AG08395 (cell line): ENCODE results near the gene ST3GAL3.

Source experiments
- DNase-seq: peaks from one replicate; pipeline ENCODE4 v3.0.0; 2012; ENCODE audit warnings: mixed read lengths, low spot score

The ST3GAL3 gene

GRCh38 chr1:43786960-43787359, 79.6 kb downstream of the ST3GAL3 start:
- peak; percentile 66 for DNase-seq

- no peak for DNase-seq
These were observed 82.5 kb downstream of the ST3GAL3 start for GRCh38 chr1:43789604-43790550.

GRCh38 chr1:43791243-43791642, 83.9 kb downstream of the ST3GAL3 start:
- no peak for DNase-seq

- peak; percentile 74 for DNase-seq
These were observed 88.8 kb downstream of the ST3GAL3 start for GRCh38 chr1:43796111-43796581.

GRCh38 chr1:43797891-43798290, 90.6 kb downstream of the ST3GAL3 start:
- DNase-seq, result no peak

GRCh38 chr1:43799656-43800635, 92.6 kb downstream of the ST3GAL3 start:
- peak; percentile 84 for DNase-seq

- no peak for DNase-seq
These were observed 93.4 kb downstream of the ST3GAL3 start for GRCh38 chr1:43800771-43801170.

GRCh38 chr1:43801203-43801602, 93.9 kb downstream of the ST3GAL3 start:
- DNase-seq, result no peak

GRCh38 chr1:43802356-43802980, 95.1 kb downstream of the ST3GAL3 start:
- no peak for DNase-seq

- no peak for DNase-seq
These were observed 95.8 kb downstream of the ST3GAL3 start for GRCh38 chr1:43803105-43803504.

GRCh38 chr1:43803646-43804045, 96.3 kb downstream of the ST3GAL3 start:
- no peak for DNase-seq

GRCh38 chr1:43804569-43804968, 97.2 kb downstream of the ST3GAL3 start:
- no peak for DNase-seq

GRCh38 chr1:43805340-43805739, 98.0 kb downstream of the ST3GAL3 start:
- DNase-seq, result no peak

- no peak for DNase-seq
These were observed 98.8 kb downstream of the ST3GAL3 start for GRCh38 chr1:43806183-43806582.

GRCh38 chr1:43809097-43809673, 101.8 kb downstream of the ST3GAL3 start:
- DNase-seq, result no peak

GRCh38 chr1:43812579-43812978, 105.2 kb downstream of the ST3GAL3 start:
- DNase-seq, result no peak

GRCh38 chr1:43814401-43814800, 107.1 kb downstream of the ST3GAL3 start:
- DNase-seq, result no peak

- DNase-seq, result no peak
These were observed 110.1 kb downstream of the ST3GAL3 start for GRCh38 chr1:43817304-43817939.

- no peak for DNase-seq
These were observed 111.4 kb downstream of the ST3GAL3 start for GRCh38 chr1:43818691-43819090.

GRCh38 chr1:43819357-43819756, 112.0 kb downstream of the ST3GAL3 start:
- DNase-seq, result no peak

GRCh38 chr1:43821471-43821870, 114.1 kb downstream of the ST3GAL3 start:
- DNase-seq, result no peak
